ENCODE measurements around the gene CDX2. TPM values are rescaled to one million over a fixed set of nuclear protein-coding genes. Genes with fewer than 3 reads are reported as not detected.
A peak's percentile ranks its signal among the peaks of the same experiment; 100 is the strongest.

Gene CDX2
- total RNA-seq, 4 donors from 2014 or later: not detected

DNA sequence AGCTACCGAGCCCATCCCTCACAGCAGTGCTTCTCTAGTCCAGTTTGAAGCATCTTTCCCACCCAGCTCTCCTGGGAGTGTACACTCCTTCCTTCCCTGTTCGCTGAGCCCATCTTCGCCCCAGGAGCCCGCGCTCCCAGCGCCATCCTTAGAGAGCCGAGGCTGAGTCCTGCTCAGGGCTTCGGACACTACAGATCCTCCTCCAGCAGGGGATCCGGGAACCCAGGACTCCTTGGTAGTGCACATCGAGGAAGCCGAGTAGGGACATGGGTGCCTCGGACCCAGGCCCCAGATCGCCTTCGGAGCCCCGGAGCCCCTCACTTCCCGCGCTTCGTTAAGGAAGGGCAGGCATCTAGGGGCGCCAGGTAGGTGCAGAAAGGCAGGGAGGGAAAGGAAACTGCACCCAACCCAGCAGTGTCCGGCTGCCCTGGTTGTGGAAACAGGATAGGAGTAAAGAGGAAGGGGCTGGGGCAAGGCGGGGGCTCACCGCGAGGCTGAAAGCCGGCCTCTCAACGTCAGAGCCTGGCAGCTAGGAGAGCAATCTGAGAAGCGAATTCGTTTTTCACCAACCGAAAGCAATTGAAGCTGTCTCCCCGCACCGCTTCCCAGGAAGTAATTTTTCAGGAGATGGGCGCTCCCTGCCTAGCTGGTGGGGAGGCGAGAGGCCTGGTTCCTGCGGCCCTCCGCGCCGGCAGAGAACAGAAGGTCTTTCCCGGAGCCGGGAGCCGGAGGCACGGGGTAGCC is 48.3 kb downstream of the CDX2 start:
- Histone ChIP-seq H3K4me3 (peak overlapping the region; percentile 51), H3K27me3 (peaks cover 100% of the 10 kb centered on the region), H3K4me1 (peaks cover 62% of the 10 kb centered on the region), H3K27ac (no peak overlapping the region), H3K9me3 (no peaks in the 10 kb centered on the region), H3K36me3 (no peaks in the 10 kb centered on the region)
- no peak for DNase-seq (ENCODE audit: low spot score in 2 of 2)
- WGBS: 2% methylated on average over 14 of the region's 40 CpGs
- TF ChIP-seq POLR2A (IDR thresholded peaks at IDR 0.05) (no peak), POLR2AphosphoS5 (IDR thresholded peaks at IDR 0.05) (no peak), EP300 (IDR thresholded peaks at IDR 0.05) (no peak), CTCF (IDR thresholded peaks at IDR 0.05) (no peak)

DNA sequence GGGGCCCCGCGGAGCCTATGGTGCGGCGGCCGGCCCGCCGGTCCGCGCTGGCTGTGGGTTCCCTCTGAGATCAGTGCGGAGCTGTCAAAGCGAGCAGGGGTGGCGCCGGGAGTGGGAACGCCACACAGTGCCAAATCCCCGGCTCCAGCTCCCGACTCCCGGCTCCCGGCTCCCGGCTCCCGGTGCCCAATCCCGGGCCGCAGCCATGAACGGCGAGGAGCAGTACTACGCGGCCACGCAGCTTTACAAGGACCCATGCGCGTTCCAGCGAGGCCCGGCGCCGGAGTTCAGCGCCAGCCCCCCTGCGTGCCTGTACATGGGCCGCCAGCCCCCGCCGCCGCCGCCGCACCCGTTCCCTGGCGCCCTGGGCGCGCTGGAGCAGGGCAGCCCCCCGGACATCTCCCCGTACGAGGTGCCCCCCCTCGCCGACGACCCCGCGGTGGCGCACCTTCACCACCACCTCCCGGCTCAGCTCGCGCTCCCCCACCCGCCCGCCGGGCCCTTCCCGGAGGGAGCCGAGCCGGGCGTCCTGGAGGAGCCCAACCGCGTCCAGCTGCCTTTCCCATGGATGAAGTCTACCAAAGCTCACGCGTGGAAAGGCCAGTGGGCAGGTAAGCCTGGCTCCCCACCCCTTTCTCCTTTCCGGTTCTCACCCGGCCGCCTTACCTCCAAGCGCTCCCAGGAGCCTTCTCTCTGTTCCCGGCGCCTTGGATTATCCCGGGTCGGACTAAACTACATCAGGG is 49.0 kb downstream of the CDX2 start, which contains the start of gene PDX1:
Gene PDX1 (plus strand): TSS at position 67 of the 743 bp plus-strand sequence. CDS start 139 bp downstream, at position 206.
- peaks cover 62% of the 10 kb centered on the region for H3K4me1 ChIP-seq
- H3K36me3 ChIP-seq: no peaks in the 10 kb centered on the region
- H3K27ac ChIP-seq: no peak within 1 kb of the TSS
- WGBS: 6% methylated on average over 71 of the region's 76 CpGs
- H3K9me3 ChIP-seq: no peaks in the 10 kb centered on the region
- no peak for DNase-seq (ENCODE audit: low spot score in 2 of 2)
- TF ChIP-seq EP300 (IDR thresholded peaks at IDR 0.05): no peak
- no peak for TF ChIP-seq CTCF (IDR thresholded peaks at IDR 0.05)
- TF ChIP-seq POLR2A (IDR thresholded peaks at IDR 0.05): no peak
- no peak for TF ChIP-seq POLR2AphosphoS5 (IDR thresholded peaks at IDR 0.05)
- H3K27me3 ChIP-seq: peaks cover 100% of the 10 kb centered on the region
- peak within 1 kb of the TSS; percentile 51 for H3K4me3 ChIP-seq

DNA sequence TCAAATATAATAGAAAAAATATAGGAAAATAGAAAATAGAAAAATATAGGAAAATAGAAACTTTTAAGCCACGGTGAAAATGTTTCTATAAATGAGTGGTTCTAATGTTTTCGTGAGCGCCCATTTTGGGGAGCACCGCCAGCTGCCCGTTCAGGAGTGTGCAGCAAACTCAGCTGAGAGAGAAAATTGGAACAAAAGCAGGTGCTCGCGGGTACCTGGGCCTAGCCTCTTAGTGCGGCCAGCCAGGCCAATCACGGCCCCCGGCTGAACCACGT is 49.5 kb downstream of the CDX2 start:
- WGBS: 5% methylated on average over 11 of the region's 11 CpGs
- Histone ChIP-seq H3K27ac (no peak overlapping the region), H3K9me3 (no peaks in the 10 kb centered on the region), H3K4me3 (peak overlapping the region; percentile 51), H3K4me1 (peaks cover 62% of the 10 kb centered on the region), H3K27me3 (peaks cover 100% of the 10 kb centered on the region), H3K36me3 (no peaks in the 10 kb centered on the region)
- TF ChIP-seq POLR2AphosphoS5 (IDR thresholded peaks at IDR 0.05) (no peak), POLR2A (IDR thresholded peaks at IDR 0.05) (no peak), EP300 (IDR thresholded peaks at IDR 0.05) (no peak), CTCF (IDR thresholded peaks at IDR 0.05) (no peak)
- no peak for DNase-seq (ENCODE audit: low spot score in 2 of 2)

GRCh38 chr13:27918918-27919658 is 50.0 kb downstream of the CDX2 start:
- peaks cover 57% of the 10 kb centered on the region for H3K4me1 ChIP-seq
- no peaks in the 10 kb centered on the region for H3K36me3 ChIP-seq
- no peak overlapping the region for H3K27ac ChIP-seq
- peaks cover 100% of the 10 kb centered on the region for H3K27me3 ChIP-seq
- 18% methylated on average over 23 of the region's 23 CpGs for WGBS
- no peaks in the 10 kb centered on the region for H3K9me3 ChIP-seq
- DNase-seq (ENCODE audit: low spot score in 2 of 2): no peak
- H3K4me3 ChIP-seq: no peak overlapping the region
- TF ChIP-seq CTCF (IDR thresholded peaks at IDR 0.05) (no peak), POLR2AphosphoS5 (IDR thresholded peaks at IDR 0.05) (no peak), EP300 (IDR thresholded peaks at IDR 0.05) (no peak), POLR2A (IDR thresholded peaks at IDR 0.05) (no peak)

Measured in suprapubic skin (tissue), 4 donors.